H9 (cell line): ENCODE results near the gene ENPP7. TPM values are rescaled to one million over a fixed set of nuclear protein-coding genes. Genes with fewer than 3 reads are reported as not detected.
A peak's percentile ranks its signal among the peaks of the same experiment; 100 is the strongest.

Experiments
- DNase-seq: peaks from one replicate; pipeline ENCODE4 v3.0.0-alpha.2; 2017
- H2AFZ ChIP-seq: one replicate; pipeline ENCODE4 v1.6.1; 2013; ENCODE audit warnings: mild to moderate bottlenecking, low read length, control low read depth, moderate library complexity
- H2AK5ac ChIP-seq: 2 replicates; pipeline ENCODE4 v1.6.1; 2013; ENCODE audit warnings: low read length, control low read depth, mixed read lengths; ENCODE audit not compliant: insufficient read length
- H2BK120ac ChIP-seq: one replicate; pipeline ENCODE4 v1.6.1; 2013; ENCODE audit warnings: low read depth, mild to moderate bottlenecking, low read length, control low read depth, inconsistent platforms; ENCODE audit not compliant: poor library complexity, severe bottlenecking
- H2BK12ac ChIP-seq: 2 replicates; pipeline ENCODE4 v1.6.1; 2013; ENCODE audit warnings: low read length, control low read depth, mixed read lengths, low read depth; ENCODE audit not compliant: insufficient read length
- H2BK15ac ChIP-seq: 2 replicates; pipeline ENCODE4 v1.6.1; 2013; ENCODE audit warnings: low read depth, low read length, control low read depth
- H2BK20ac ChIP-seq: one replicate; pipeline ENCODE4 v1.6.1; 2013; ENCODE audit warnings: low read depth, mild to moderate bottlenecking, low read length, control low read depth, inconsistent platforms; ENCODE audit not compliant: poor library complexity, severe bottlenecking
- H2BK5ac ChIP-seq: 2 replicates; pipeline ENCODE4 v1.6.1; 2013; ENCODE audit warnings: low read length, control low read depth, mixed read lengths; ENCODE audit not compliant: insufficient read length
- H3K14ac ChIP-seq: 2 replicates; pipeline ENCODE4 v1.6.1; 2013; ENCODE audit warnings: low read length, control low read depth; ENCODE audit not compliant: insufficient read depth
- H3K18ac ChIP-seq: 2 replicates; pipeline ENCODE4 v1.6.1; 2013; ENCODE audit warnings: low read depth, mild to moderate bottlenecking, mixed read lengths, low read length, control low read depth; ENCODE audit not compliant: insufficient read length
- H3K23ac ChIP-seq: 2 replicates; pipeline ENCODE4 v1.6.1; 2013; ENCODE audit warnings: low read length, control low read depth, mixed read lengths, low read depth; ENCODE audit not compliant: insufficient read length
- H3K23me2 ChIP-seq: 2 replicates; pipeline ENCODE4 v1.6.1; 2013; ENCODE audit warnings: low read depth, mild to moderate bottlenecking, mixed read lengths, low read length, control low read depth; ENCODE audit not compliant: insufficient read length, poor library complexity, severe bottlenecking
- H3K27ac ChIP-seq: 2 replicates; pipeline ENCODE4 v1.5.1; 2013; ENCODE audit warnings: low read length, control low read depth, mixed read lengths, low read depth; ENCODE audit not compliant: insufficient read length
- H3K27me3 ChIP-seq: 2 replicates; pipeline ENCODE4 v1.6.1; 2013; ENCODE audit warnings: low read length, control low read depth, inconsistent platforms; ENCODE audit not compliant: insufficient read depth
- H3K4ac ChIP-seq: 2 replicates; pipeline ENCODE4 v1.6.1; 2013; ENCODE audit warnings: low read depth, mild to moderate bottlenecking, control low read depth, inconsistent platforms, low read length, moderate library complexity
- H3K4me1 ChIP-seq: 2 replicates; pipeline ENCODE4 v1.6.1; 2013; ENCODE audit warnings: low read length, control low read depth, inconsistent platforms; ENCODE audit not compliant: insufficient read depth
- H3K4me2 ChIP-seq: 2 replicates; pipeline ENCODE4 v1.6.1; 2013; ENCODE audit warnings: low read length, control low read depth, mixed read lengths; ENCODE audit not compliant: insufficient read length, insufficient read depth
- H3K56ac ChIP-seq: 2 replicates; pipeline ENCODE4 v1.6.1; 2013; ENCODE audit warnings: low read depth, mild to moderate bottlenecking, mixed read lengths, low read length, control low read depth; ENCODE audit not compliant: insufficient read length
- H3K79me1 ChIP-seq: 2 replicates; pipeline ENCODE4 v1.6.1; 2013; ENCODE audit warnings: low read depth, mild to moderate bottlenecking, moderate library complexity, low read length, control low read depth, inconsistent platforms; ENCODE audit not compliant: insufficient read depth, poor library complexity, severe bottlenecking
- H3K79me2 ChIP-seq: 2 replicates; pipeline ENCODE4 v1.6.1; 2013; ENCODE audit warnings: low read length, control low read depth, inconsistent platforms; ENCODE audit not compliant: insufficient read depth
- H3K9ac ChIP-seq: 2 replicates; pipeline ENCODE4 v1.6.1; 2013; ENCODE audit warnings: low read length, control low read depth, mixed read lengths; ENCODE audit not compliant: insufficient read length; ENCODE audit errors: extremely low read depth
- H3K9me3 ChIP-seq: one replicate; pipeline ENCODE4 v1.6.1; 2013; ENCODE audit warnings: low read depth, low read length, inconsistent platforms; ENCODE audit not compliant: control insufficient read depth
- H3T11ph ChIP-seq: one replicate; pipeline ENCODE4 v1.6.1; 2013; ENCODE audit warnings: mild to moderate bottlenecking, low read length, control low read depth, inconsistent platforms
- H4K20me1 ChIP-seq: one replicate; pipeline ENCODE4 v1.6.1; 2013; ENCODE audit not compliant: control insufficient read depth, insufficient read length, insufficient read depth
- H4K5ac ChIP-seq: 2 replicates; pipeline ENCODE4 v1.6.1; 2013; ENCODE audit warnings: low read depth, mild to moderate bottlenecking, mixed read lengths, low read length, control low read depth; ENCODE audit not compliant: insufficient read length
- H4K8ac ChIP-seq: replicated peaks from 2 replicates; pipeline ENCODE4 v1.6.1; 2013; ENCODE audit warnings: low read length, control low read depth, mixed read lengths, low read depth; ENCODE audit not compliant: insufficient read length
- H4K91ac ChIP-seq: 2 replicates; pipeline ENCODE4 v1.6.1; 2013; ENCODE audit warnings: low read depth, mild to moderate bottlenecking, moderate library complexity, mixed read lengths, low read length, control low read depth; ENCODE audit not compliant: insufficient read length
- H3K27ac Mint-ChIP-seq, 3 experiments: 2 replicates in 2 of 3; 3 replicates in 1 of 3; pipeline ENCODE4 v1.8.0; 2020 to 2021; ENCODE audit warnings: mixed read lengths in 3 of 3, mild to moderate bottlenecking in 1 of 3, moderate library complexity in 1 of 3
- H3K27me3 Mint-ChIP-seq: 2 replicates; pipeline ENCODE4 v1.8.0; 2021; ENCODE audit warnings: low read depth, mild to moderate bottlenecking, moderate library complexity, mixed read lengths
- H3K36me3 Mint-ChIP-seq, 3 experiments: 2 replicates in 2 of 3; 3 replicates in 1 of 3; pipeline ENCODE4 v1.8.0; 2020 to 2021; ENCODE audit warnings: low read depth in 3 of 3, mixed read lengths in 3 of 3; ENCODE audit not compliant: insufficient read depth in 1 of 3
- H3K4me1 Mint-ChIP-seq, 2 experiments: 2 replicates each; pipeline ENCODE4 v1.8.0; 2020; ENCODE audit warnings: mixed read lengths in 2 of 2
- H3K4me3 Mint-ChIP-seq, 2 experiments: 2 replicates in 1 of 2; 3 replicates in 1 of 2; pipeline ENCODE4 v1.8.0; 2020 to 2021; ENCODE audit warnings: mild to moderate bottlenecking in 2 of 2, mixed read lengths in 2 of 2, moderate library complexity in 1 of 2
- H3K9me3 Mint-ChIP-seq, 2 experiments: 2 replicates in 1 of 2; 3 replicates in 1 of 2; pipeline ENCODE4 v1.8.0; 2020; ENCODE audit warnings: mild to moderate bottlenecking in 2 of 2, mixed read lengths in 2 of 2, moderate library complexity in 1 of 2
- CTCF ChIP-seq: fragments of 200-600 bp; sonication (generic); conservative IDR thresholded peaks from 3 replicates; pipeline ENCODE4 v1.8.0; 2021; ENCODE audit warnings: antibody characterized with exemption, mild to moderate bottlenecking
- WGBS: extraction: QIAGEN DNeasy Blood & Tissue Kit; methylation state at CpG from one replicate; pipeline ENCODE4 v1.1.7; 2013; ENCODE audit warnings: missing lambda C conversion rate, low lambda C conversion rate, mixed read lengths; ENCODE audit not compliant: insufficient read length; ENCODE audit errors: extremely low coverage; 5-methylcytosine and 5-hydroxymethylcytosine counted together
- total RNA-seq: library from RNA; stranded (reverse); gene quantifications from 2 replicates; pipeline ENCODE4 v1.2.1, GENCODE V29; 2021

ENPP7 gene
- total RNA-seq, 1 experiment from 2014 or later = not detected

GRCh38 chr17:79681101-79681621 lies 49.6 kb upstream of the ENPP7 start:
- Histone ChIP-seq H3K27ac (no peak overlapping the region), H3K4ac (no peak overlapping the region), H3K4me2 (no peak overlapping the region), H2BK12ac (no peak overlapping the region), H2AK5ac (no peak overlapping the region), H4K91ac (no peak overlapping the region), H2AFZ (no peak overlapping the region), H4K8ac (no peak overlapping the region), H3K56ac (no peak overlapping the region), H3K9me3 (no peaks in the 10 kb centered on the region), H2BK20ac (no peak overlapping the region), H3K9ac (no peak overlapping the region), H4K5ac (no peak overlapping the region), H3K23ac (no peak overlapping the region), H2BK120ac (no peak overlapping the region), H2BK5ac (no peak overlapping the region), H3K18ac (no peak overlapping the region), H3K79me2 (no peaks in the 10 kb centered on the region), H3K23me2 (no peaks in the 10 kb centered on the region), H3T11ph (no peak overlapping the region), H3K14ac (no peak overlapping the region; the same call in 1 of the 2 replicates), H3K4me1 (no peaks in the 10 kb centered on the region), H2BK15ac (no peak overlapping the region), H3K27me3 (no peaks in the 10 kb centered on the region), H3K79me1 (no peaks in the 10 kb centered on the region), H4K20me1 (no peaks in the 10 kb centered on the region)
- peak; percentile 18; the same call in 2 of the 3 replicates for TF ChIP-seq CTCF
- no peak for DNase-seq
- WGBS = no CpG with 5 or more reads among the region's 14 CpGs
- Mint-ChIP-seq H3K27me3 (peaks cover 18% of the 10 kb centered on the region), H3K4me1 (peaks cover 6 to 22% of the 10 kb centered on the region in 2 experiments), H3K4me3 (no peak overlapping the region), H3K27ac (no peak overlapping the region; a peak in 1 of 7 replicates), H3K36me3 (no peaks in the 10 kb centered on the region), H3K9me3 (no peaks in the 10 kb centered on the region; a peak in 1 of 5 replicates)
